AG04450 (cell line): ENCODE measurements around the gene NOXRED1. TPM values are rescaled to one million over a fixed set of nuclear protein-coding genes. Genes with fewer than 3 reads are reported as not detected.

Experiments used
- CTCF ChIA-PET: fragments of 300-600, 350-600 bp; formaldehyde crosslinking; extraction: SDS; loops from one replicate; lab custom pipeline; 2022; ENCODE audit warnings: antibody characterized with exemption, inconsistent platforms; lab: Charles Lee
- POLR2A ChIA-PET: fragments of 350-600 bp; formaldehyde crosslinking; extraction: SDS; loops from one replicate; lab custom pipeline; 2021; ENCODE audit warnings: antibody characterized with exemption, inconsistent platforms; lab: Yijun Ruan, JAX
- DNase-seq: peaks from one replicate; pipeline ENCODE4 v3.0.0-alpha.2; 2011; ENCODE audit warnings: low read depth, low spot score
- H3K27ac ChIP-seq: one replicate; pipeline ENCODE4 v1.5.1; 2012; ENCODE audit warnings: low read depth, low read length, control low read depth
- H3K27me3 ChIP-seq: one replicate; pipeline ENCODE4 v1.6.0; 2012; ENCODE audit warnings: low read length; ENCODE audit not compliant: control insufficient read depth, insufficient read depth
- H3K4me3 ChIP-seq: 2 replicates; pipeline ENCODE4 v1.5.1; 2011; ENCODE audit warnings: mild to moderate bottlenecking, low read depth, low read length, control low read depth
- H3K9me3 ChIP-seq: 2 replicates; pipeline ENCODE4 v1.5.1; 2012; ENCODE audit warnings: low read length; ENCODE audit not compliant: control insufficient read depth, insufficient read depth
- polyA plus RNA-seq: library from polyadenylated mRNA; depleted of rRNA; stranded (reverse); fragments of >200 nt; gene quantifications from 2 replicates; pipeline ENCODE4 v1.2.3, GENCODE V29; 2011; rRNA removed
- small RNA-seq: library from RNA; depleted of rRNA; stranded (forward); fragments of <200 nt; gene quantifications from one replicate; pipeline ENCODE3, GENCODE V24; 2012; ENCODE audit warnings: low read depth; ENCODE audit not compliant: insufficient read length
- TF ChIP-seq, protein P1 (sequence below): IDR thresholded peaks from 2 replicates; pipeline ENCODE4 v1.5.1; 2011; ENCODE audit warnings: low read depth, low read length, control low read depth, inconsistent platforms

The NOXRED1 gene
- polyA plus RNA-seq, 1 experiment = 0.16 TPM

DNA sequence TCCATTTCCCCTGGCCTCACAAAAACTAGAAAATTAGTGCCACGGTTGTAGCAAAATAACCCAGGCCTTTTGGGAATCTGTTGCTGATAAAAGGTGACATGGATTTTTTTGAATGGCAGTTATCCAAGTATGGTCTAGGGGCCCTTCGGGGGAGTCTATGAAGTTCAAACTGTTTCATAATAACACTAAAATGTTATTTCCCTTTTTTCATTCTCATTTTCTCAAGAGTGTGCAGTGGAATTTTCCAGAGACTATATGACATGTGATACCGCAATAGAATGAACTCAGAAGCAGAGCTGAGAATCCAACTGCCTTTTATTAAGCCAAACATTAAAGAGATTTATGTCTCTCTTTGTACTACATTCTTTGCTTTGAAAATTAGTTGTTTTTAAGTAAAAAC, 75.6 kb downstream of the NOXRED1 start:
- no peak overlapping the region for H3K27ac ChIP-seq
- DNase-seq = no peak
- POLR2A ChIA-PET = no interaction called here
- no peaks in the 10 kb centered on the region for H3K9me3 ChIP-seq
- CTCF ChIA-PET = no interaction called here
- no peaks in the 10 kb centered on the region for H3K27me3 ChIP-seq
- H3K4me3 ChIP-seq = no peak overlapping the region
- TF ChIP-seq, protein P1, sequence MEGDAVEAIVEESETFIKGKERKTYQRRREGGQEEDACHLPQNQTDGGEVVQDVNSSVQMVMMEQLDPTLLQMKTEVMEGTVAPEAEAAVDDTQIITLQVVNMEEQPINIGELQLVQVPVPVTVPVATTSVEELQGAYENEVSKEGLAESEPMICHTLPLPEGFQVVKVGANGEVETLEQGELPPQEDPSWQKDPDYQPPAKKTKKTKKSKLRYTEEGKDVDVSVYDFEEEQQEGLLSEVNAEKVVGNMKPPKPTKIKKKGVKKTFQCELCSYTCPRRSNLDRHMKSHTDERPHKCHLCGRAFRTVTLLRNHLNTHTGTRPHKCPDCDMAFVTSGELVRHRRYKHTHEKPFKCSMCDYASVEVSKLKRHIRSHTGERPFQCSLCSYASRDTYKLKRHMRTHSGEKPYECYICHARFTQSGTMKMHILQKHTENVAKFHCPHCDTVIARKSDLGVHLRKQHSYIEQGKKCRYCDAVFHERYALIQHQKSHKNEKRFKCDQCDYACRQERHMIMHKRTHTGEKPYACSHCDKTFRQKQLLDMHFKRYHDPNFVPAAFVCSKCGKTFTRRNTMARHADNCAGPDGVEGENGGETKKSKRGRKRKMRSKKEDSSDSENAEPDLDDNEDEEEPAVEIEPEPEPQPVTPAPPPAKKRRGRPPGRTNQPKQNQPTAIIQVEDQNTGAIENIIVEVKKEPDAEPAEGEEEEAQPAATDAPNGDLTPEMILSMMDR = no peak

DNA sequence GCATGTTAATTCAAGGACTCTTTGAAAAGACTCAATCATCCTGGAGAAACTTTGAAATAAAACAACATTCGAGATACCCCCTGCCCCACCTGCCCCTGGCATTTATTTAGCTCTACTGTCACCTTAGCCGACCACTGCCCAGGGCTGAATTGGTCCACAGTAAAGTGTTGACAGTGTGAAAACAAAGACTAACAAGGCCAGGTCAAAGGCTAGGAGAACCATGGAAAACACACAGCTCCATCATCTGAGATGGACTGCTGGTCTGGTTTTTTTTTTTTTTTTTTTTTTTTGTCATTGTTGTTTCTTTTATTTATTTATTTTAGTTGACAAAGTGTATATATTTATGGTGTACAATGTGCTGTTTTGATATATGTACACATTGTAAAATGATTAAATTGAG, 76.8 kb downstream of the NOXRED1 start:
- Histone ChIP-seq H3K27me3 (no peaks in the 10 kb centered on the region), H3K27ac (no peak overlapping the region), H3K9me3 (no peaks in the 10 kb centered on the region; the same call in 1 of the 2 replicates), H3K4me3 (no peak overlapping the region)
- ChIA-PET POLR2A (no interaction called here), CTCF (interaction anchor here (0.6 kb wide), 3 partner anchors 18 to 31 kb away, joined by 3 to 6 read pairs (median 4); no protein-coding TSS in a partner anchor)
- TF ChIP-seq, protein P1 = no peak
- no peak for DNase-seq

DNA sequence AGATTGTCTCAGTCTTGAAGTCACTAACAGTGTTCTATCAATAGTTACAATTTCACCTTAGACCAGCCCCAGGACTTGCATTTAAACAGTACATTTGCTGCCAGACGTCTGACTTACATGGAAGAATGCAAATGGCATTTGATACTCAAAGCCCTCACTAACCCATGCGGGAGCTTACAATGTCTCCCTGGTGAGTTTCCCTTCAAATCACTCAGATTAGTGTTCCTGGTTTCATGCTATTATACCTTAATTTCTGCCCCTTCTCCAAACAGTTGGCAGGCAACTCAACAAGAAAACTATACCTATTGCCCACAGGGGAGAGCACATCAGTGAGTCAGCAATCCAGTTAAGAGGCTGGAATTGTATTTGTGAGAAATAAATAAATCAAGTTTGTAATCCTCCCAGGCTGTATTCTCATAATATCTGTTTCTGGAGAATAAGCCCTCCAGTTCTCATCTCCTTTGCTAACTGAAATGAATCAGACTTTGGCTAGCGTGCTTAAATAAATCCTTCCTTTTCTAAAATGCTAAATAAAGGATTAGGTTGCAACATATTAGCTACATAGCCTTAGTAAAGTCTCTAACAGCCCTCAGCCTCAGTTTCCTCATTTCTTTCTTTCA, 78.8 kb downstream of the NOXRED1 start:
- TF ChIP-seq, protein P1 = no peak
- no peak overlapping the region for H3K4me3 ChIP-seq
- no peaks in the 10 kb centered on the region for H3K27me3 ChIP-seq
- POLR2A ChIA-PET = no interaction called here
- CTCF ChIA-PET = interaction anchor here (0.6 to 1.8 kb wide), 2 partner anchors 29 to 148 kb away, joined by 3 to 7 read pairs; no protein-coding TSS in a partner anchor
- H3K27ac ChIP-seq = no peak overlapping the region
- DNase-seq = no peak
- H3K9me3 ChIP-seq = no peaks in the 10 kb centered on the region; the same call in 1 of the 2 replicates

Small RNA genes lying within 50 kb of the gene (small RNA-seq; reads per million reads assigned to genes)
- not detected for gene RF00404

Other genes with a start within 250 kb of the NOXRED1 start
- gene TMEM63C, start 241.7 kb downstream of the NOXRED1 start, polyA plus RNA-seq = not detected in 2 replicates
- not detected in 2 replicates for gene NGB, start 152.3 kb downstream of the NOXRED1 start, polyA plus RNA-seq
- gene POMT2, start 102.6 kb downstream of the NOXRED1 start, polyA plus RNA-seq = 11.0 and 17.2 TPM in 2 replicates
- 12.4 and 16.8 TPM in 2 replicates for gene GSTZ1, start 102.5 kb downstream of the NOXRED1 start, polyA plus RNA-seq
- 4.5 and 5.7 TPM in 2 replicates for gene TMED8, start 46.4 kb downstream of the NOXRED1 start, polyA plus RNA-seq
- gene SAMD15, start 46.1 kb downstream of the NOXRED1 start, polyA plus RNA-seq = 0.66 and 0.72 TPM in 2 replicates
- gene VIPAS39, start 34.1 kb upstream of the NOXRED1 start, polyA plus RNA-seq = 35.1 and 42.2 TPM in 2 replicates
- gene AHSA1, start 34.6 kb upstream of the NOXRED1 start, polyA plus RNA-seq = 121 and 145 TPM in 2 replicates
- gene ISM2, start 75.3 kb upstream of the NOXRED1 start, polyA plus RNA-seq = not detected in 2 replicates
- 37.0 and 41.3 TPM in 2 replicates for gene SPTLC2, start 193.1 kb upstream of the NOXRED1 start, polyA plus RNA-seq